Measurements from ENCODE around the gene SNAP47.
A peak's percentile ranks its signal among the peaks of the same experiment; 100 is the strongest.

The SNAP47 gene

DNA sequence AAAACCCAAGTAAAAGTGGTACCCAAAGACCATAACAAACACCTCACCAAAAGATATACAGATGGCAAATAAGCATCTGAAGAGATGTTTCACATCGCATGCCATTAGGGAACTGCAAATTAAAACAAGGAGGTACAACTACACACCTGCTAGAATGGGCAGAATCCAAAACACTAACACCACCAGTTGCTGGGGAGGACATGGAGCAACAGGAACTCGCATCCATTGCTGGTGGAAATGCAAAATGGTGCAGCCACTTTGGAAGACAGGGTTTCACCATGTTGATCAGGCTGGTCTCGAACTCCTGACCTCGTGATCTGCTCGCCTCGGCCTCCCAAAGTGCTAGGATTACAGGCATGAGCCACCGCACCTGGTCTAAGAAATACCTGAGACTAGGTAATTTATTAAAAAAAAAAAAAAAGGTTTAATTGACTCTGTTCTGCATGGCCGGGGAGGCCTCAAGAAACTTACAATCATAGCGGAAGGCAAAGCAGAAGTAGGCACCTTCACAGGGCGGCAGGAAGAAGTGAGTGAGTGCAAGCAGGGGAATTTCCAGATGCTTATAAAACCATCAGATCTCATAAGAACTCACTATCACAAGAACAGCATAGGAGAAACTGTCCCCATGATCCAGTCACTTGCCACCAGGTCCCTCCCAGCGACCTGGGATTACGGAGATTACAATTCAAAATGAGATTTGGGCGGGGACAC is 50.0 kb downstream of the SNAP47 start:
- DNase-seq (ENCODE audit: low read depth in 2 of 2), result no peak

DNA sequence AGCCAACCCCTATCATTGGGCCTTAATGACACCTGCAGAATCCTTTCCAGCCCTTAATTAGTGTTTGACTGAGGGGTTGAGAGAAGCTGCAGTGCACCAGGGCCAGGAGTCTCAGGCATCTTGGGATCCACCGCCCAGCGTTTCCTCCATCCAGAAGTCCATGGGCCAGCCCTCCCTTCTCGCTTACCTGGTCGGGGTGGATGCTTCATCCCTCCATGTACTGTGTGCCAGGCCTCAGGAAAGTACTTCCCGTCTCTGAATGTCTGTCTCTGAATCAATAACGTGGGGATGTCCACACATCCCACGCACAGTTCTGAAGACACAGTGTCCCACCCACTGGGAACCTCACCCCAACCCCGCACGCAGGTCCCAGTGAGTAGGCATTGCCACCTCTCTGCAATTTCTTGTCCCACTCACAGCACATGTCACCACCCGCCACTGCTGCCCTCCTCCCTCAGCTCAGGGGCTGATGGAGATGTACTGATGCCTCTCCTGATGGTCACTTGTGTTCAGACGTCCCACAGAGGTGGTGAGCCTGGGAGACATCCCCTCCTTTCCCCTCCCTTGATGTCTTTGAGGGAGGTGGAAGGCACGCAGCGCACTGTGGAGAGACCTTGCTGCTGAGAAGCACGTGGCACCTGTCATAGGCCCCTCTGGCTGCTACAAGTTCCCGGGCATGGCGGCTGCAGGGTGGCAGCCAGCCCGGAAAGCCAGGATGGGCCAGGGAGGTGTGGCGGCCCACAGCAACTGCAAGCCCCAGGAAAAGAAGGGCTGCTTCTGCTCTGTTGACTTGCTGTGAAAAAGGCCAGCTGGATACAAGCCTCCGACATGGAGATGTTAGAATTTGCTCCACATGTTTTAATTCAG is 50.8 kb downstream of the SNAP47 start:
- DNase-seq (ENCODE audit: low read depth in 2 of 2), result no peak

DNA sequence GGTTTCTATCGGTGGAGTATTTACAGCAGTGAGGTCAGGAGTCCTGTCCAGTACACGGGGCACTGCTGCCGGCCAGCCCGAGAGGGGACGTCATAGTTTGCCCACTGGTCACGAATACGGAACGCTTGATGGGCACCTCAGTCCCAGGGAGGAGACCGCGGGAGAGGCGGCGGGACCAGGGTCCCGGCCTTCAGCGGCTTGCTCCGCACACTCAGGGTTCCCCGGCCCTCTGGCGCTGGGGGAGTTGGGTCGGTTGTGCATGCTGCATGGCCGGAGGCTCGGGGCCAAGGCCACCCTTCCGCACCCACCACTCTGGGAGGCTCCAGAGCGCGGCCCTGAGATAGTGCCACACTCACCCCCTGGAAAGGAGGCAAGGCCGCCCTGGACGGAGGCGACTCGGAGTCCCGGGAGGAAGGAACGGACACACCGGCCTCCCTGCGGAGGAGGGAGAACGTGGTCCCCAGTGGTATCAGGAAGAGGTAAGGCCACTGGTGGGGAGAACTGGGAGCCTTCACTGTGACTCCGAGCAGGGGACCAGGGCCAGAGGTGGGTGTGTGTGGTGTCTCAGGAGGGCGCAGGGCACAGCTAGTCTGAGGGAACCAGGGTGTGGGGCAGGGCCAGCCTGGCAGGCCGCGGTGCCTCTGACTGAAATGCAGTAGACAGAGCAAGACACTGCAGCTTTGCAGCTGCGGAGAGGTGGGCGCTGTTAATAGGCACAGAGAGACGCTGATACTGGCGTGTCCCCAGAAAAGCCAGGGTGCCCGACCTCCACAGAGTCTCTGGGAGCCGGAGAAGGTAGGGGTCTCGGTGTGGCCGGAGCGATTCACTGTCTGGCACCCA is 51.7 kb downstream of the SNAP47 start:
- DNase-seq (ENCODE audit: low read depth in 2 of 2), result no peak

DNA sequence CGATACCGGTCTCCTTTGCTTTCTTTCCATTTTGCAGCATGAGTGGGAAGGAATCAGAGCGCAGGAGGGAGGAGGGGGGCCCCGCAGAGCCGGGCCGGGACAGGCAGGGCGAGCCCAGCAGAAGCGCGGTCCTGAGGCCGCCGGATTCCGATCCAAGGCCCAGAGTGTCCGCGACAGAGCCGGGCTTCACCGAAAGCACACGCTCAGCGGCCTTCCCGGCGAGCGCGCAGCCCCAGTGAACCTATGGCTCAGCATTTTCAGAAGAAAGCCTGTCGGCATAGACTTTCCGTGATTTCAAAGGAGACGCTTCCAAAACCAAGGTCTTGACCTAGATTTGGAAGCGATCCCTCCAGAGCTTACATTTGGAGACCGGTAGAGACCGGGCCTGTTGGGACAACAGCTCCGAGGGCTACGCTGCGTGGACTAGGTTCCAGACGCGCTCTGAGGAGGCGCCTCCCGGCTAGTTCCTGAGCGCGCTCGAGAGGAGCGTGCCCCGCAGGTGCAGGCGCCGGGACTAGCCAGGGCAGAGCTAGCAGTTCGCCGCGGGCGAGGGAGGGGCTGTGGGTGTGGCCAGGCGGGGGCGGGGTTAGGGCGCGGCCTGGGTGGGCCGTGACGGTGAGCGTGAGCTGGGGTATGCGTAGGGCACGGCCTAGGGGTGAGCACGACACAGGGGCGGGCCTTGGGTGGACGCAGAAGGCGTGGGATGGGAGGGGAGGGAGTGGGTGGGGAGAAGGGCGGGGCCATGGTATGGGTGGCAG is 52.5 kb downstream of the SNAP47 start:
- peak; percentile 77 to 83 for DNase-seq (ENCODE audit: low read depth in 2 of 2)

DNA sequence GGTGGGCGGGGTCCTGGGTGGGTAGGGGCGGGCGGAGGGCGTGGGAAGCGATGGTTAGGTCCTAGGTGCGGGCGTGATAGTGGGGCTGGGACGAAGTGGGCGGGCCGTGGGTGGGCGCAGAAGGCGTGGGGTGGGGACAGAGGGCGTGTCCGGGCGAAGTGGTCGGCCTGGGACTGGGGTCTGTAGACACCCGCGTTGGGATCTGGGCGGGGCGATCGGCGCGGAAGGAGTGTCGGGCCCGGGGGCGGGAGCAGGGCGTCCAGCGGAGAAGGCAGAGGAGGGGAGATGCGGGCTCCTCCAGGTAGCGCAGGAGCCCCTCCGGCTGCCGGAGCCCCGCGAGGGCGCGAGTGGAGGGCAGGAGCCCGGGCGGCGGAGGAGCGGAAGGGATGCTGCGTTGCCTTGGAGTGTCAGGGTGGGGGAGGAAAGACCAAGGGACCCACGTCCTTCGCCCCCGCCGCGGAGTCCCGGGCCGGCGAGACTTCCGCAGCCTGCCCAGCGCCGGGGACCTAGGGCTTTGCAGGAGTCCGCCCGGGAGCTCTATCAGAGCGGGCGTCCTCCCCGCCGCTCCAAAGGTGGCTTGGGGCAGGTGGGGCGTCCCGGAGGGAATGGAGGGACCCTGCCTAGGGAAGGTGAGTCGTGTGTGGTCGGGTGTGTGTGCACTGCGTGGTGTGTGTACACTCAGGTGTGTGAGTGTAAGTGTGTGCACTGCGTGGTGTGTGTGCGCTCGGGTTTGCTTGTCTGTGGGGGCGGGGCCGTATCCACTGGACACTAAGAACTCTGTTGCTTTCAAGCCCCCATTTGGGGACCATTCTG is 53.2 kb downstream of the SNAP47 start:
- DNase-seq (ENCODE audit: low read depth in 2 of 2), result no peak

DNA sequence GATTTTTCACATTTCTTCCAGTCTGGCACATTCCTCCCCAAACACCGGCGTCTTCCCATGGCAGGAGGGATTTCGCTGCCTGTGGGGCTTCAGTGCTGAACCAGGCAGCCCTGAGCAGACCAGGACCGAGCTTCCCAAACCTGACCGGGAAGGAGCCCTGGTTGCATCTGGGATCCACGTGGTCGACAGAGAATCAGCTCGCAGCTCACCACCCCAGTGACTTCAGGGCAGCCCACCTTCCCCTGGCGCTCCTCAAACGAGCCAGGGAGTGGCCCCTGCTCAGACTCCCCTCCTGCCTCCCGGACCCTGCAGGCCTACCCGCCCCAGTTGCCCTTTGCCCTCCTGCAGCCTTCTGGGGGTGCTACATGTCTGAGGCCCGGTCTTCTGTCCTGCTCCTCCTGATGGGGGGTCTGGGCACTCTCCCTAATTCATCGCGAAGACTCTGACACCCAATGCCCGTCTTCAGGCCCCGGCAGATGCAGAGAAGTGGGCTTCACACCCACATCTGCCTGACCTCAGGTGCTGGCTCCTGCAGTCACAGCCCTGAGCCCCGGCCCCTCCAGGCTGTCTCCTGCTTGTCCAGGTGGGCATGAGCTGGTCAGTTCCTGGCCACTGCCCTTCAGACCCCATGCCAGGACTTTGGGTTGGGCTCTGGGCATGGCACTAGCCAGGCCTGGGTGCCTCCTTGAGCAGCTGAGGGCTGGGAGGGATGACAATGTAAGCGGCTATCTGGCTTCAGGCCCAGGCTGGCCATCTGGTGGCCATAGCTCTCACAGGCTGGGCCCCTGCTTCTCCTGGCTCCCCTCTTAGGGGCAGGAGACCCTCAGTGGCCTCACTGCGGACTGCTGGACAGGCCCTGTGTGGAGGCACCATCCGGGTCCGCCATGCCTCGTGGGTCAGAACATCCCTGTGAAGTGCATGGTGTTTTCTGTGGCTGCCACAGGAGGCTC is 54.1 kb downstream of the SNAP47 start:
- no peak for DNase-seq (ENCODE audit: low read depth in 2 of 2)

DNA sequence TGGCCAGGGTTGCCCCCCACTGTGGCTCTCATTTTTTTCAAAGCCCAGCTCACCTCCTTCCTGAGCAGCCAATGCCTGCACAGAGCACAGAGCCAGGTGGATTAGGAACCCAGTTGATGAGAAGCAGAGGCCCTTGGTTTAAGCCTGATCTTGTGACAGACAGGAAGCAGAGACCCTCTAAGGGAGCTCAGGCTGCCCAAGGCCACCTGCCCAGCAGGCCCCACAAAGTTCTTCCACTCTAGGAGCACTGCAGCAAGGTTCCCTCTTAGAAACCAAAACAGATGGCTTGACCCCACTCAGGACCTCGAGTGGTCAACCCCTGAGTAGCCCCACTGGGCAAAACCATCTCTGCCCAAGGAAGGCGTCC is 54.8 kb downstream of the SNAP47 start:
- DNase-seq (ENCODE audit: low read depth in 2 of 2), result no peak

DNA sequence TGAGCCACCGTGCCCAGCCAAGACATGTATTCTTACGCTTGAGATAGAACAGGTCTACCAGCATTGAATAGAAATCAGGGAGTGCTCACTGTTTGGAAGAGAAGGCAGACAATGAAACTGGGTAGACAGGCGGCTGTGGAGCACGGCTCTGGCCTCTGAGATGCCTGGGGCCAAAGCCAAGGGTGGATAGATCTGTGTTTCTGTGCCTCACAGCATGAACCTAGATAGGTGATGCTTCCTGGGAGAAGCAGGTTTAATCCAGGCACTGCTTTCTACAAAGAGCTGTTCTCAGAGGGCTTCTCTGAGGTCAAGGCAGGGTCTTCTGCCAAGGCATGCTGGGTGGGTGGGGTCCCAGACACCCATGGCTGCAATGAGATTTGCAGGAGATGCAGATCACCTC is 55.6 kb downstream of the SNAP47 start:
- DNase-seq (ENCODE audit: low read depth in 2 of 2), result no peak

DNA sequence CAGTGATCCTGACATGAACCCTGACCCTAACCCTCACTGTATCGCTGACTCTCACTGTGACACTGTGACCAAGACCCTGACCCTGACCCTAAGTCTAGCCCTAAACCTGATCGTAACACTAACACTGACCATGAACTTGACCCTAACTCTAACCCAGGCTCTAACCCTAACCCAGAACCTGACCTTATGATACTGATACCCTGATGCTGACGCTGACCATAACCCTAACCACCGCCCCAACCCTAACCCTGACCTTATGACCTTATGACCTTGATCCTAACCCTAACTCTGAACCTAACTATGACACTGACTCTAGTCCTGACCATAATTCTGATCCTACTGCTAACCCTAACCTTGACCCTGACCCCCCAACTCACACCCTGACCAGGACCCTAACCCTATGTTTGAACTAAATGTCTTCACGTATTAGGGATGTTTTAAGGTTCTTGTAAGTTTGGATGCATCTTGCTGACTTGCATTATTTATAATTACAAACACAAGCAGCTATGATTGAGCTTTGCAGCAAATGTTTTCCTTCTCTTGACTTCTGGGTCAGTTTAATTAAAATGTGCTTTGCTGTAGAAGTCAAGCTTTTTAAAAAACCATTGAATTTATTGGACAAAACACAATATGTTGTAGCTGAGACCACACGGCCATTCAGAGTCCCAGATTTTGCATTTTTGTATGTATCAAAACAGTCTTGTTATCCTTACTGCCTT is 56.3 kb downstream of the SNAP47 start:
- no peak for DNase-seq (ENCODE audit: low read depth in 2 of 2)

DNA sequence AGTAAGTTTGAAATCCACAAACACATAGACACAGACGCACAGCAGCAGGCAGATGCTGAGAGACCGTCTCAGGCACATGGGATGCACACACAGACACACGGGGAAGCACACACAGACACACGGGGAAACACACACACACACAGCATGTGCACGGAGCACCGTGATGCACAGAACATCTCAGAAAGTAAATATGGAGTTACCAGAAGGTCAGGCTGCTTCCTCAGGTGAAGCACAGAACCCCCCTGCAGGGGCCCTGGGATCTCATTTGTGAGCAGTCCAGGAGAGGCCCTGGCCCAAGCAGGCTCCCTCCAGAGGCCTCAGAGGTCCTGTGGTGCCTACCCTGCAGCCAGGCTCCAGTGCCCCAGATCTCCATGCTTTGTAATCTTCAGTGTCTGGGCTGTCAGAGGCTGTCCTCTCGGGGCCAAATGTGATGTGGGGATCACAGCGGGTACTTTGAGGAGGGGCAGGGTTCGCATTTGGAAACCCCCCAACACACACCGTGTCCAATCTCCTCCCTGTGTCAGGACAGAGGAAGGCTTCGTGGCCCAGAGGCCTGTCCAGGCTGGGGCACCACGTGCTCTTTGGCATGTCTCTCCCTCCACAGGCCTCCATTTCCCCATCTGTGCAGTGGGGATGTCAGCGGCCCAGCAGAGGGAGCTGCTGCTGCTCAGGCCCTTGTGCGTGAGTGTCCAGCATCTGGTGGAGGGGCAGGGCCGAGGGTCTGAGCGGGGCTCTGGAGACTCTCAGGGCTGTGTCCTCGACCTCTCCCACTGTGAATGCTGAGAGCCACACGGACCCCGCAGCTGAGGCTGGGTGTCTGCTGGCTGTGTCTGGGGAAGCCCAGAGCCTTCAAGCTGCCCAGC is 57.2 kb downstream of the SNAP47 start:
- no peak for DNase-seq (ENCODE audit: low read depth in 2 of 2)

DNA sequence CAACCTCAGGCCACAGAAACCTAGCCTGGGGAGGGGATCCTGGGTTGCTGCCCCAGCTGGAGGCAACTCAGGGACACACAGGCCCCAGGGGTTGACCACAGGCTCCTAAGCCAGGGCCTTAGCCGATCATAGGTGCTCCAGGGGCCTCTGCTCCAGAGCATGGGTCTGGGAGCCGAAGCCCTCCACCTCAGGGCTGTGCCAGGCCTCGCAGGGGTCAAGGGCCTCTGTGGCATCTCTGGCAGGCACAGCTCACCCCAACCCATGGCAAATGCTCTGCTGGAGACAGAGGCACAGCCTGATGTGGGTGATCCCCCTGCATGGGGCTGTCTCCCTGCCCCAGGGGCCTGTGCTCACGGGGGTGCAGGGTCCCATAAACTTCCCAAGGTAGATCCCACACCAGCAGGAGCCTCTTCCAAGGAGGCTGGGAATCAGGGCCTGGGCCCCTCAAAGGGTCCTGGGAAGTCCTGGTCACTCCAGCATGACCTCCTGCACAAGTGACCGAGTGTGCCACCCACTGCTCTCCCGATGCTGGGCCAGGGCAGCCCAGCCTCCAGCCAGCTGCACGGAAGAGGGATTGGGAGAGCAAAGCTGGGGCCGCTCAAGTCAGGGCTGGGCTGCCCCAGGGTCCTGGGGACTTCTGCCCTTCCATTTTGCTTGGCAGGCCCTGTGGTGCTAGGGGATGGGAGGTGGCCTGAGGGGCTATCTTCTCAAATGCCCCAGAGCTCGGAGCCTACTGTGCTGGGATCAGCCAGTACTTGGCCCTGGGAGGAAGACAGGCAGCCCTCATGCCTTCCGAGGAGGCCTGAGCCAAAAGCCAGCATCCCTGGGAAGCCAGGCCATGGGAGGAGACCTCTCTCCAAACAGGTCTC is 58.1 kb downstream of the SNAP47 start:
- DNase-seq (ENCODE audit: low read depth in 2 of 2), result no peak

DNA sequence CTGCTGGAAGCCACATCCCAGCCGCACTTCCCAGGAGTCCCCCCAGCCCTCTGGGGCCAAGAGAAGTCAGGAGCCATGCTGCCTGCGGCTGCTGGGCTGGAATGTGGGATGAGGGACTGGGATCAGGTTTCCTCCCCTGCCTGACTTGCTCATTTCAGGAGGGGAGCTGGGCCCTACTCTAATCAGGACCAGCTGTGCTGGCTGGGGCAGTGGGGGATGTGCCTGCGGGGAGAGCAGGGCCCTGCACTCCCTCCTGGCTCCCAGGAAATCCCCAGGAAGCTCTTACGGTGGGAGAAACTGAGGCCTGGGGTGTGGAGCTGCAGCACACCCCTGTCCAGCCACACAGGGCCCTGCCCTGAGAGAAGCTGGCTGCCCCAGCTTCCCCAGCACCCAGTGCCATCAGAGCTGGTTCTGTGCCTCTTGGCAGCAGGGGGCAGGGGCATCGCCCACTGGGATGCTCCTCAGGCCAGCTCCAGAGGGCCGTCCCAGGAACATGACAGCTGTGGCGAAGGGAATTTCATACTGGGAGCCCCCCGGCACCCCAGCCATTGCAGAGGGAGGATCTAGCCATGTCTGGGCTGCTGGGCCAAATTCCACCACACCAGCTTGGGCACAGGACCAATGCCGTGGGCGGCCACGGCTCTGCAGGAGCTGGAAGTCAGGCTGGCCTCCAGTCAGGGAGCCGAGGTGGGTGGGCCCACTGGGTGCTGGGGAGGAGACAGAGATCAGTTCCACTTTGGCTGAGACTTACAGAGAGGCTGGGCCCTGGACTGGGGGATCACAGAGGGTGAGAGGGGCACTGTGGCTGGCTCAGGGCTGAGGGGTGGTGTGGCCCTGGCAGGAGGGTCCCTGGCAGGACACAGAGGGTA is 58.9 kb downstream of the SNAP47 start:
- DNase-seq (ENCODE audit: low read depth in 2 of 2), result peak; percentile 90 to 92

DNA sequence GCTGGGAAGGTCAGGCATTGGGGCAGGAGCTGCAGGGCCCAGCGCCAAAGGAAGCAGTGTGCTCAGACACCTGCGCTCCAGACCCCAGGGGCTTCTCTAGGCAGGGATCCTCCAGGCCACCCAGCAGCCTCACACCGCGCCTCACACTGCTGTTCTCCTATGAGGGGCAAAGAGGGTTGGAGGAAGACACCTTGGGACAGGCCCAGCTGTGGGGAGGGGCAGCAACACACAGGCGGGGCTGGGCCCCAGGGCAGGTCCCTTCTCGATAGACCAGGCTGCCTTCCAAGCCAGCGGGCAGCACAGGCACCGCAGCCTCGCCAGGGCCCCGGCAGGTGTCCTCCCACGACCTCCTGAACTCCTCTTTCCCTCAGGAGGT is 59.6 kb downstream of the SNAP47 start:
- DNase-seq (ENCODE audit: low read depth in 2 of 2), result no peak

DNA sequence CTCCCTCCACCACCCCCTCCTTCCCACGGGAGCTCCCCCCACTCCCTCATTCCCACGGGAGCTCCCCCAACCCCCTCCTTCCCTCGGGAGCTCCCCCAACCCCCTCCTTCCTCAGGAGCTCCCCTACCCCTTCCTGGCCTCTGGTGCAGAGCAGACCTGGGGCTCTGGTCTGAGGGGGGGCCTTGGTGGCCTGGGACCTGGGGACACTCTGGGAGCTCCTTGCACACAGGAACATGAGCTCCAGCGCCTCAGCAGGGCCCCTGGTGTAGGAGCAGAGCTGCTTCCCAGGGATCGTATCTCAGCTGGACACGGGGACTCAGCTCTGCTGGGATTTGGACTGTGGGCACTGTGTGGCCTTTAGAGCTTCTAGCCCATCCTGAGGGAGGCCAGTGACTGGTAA is 60.5 kb downstream of the SNAP47 start:
- DNase-seq (ENCODE audit: low read depth in 2 of 2), result no peak

DNA sequence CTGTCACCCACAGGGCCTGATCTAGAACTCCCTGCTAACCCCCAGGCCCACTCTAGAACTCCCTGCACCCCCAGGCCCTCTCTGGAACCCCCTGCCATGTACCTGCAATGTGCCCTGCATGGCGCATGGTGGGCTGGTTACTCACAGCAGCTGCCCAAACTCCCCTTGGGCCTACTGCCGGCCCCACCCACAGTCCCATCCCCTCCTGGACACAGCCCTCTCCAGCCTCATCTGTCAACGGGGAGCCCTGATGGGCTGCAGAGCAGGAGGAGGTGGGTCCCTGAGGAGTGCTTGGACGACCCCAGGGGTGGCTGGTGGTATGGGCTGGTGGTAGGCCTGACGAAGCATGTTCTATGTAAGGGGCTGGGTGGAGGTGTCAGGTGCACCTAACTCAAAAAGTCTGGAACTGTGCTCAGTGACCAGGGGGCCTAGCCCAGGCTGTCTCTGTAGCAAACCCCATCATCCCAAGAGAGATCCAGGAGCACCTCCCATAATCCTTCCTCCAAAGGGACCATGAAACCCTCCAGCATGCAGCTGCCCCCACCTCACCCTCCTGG is 61.2 kb downstream of the SNAP47 start:
- DNase-seq (ENCODE audit: low read depth in 2 of 2), result no peak

DNA sequence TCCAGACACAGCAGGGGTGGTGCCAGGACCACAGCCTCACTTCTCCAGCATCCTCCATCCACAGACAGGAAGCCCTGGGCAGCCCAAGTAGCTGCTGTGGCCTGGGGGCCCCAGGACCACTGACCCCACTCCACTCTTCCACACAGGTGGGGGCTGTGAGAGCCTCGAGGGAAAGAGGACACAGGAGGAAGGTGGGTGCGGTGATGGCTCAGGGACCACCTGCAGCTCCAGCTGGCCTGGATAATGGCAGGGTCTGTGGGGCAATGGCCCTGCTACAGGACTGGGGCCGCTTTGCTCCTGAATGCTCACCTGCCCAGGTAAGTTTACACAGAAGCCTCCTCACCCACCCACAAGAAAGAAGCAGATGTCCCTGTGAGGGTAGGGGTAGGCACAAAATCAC is 61.9 kb downstream of the SNAP47 start:
- DNase-seq (ENCODE audit: low read depth in 2 of 2), result no peak
